HG03571 (cell line): ENCODE results near the gene ECE1.
A peak's percentile ranks its signal among the peaks of the same experiment; 100 is the strongest.

Experiments
- ATAC-seq: cut with Tn5 transposase; IDR thresholded peaks from one replicate; pipeline ENCODE4 v1.9.1; 2021; ENCODE audit not compliant: unreplicated experiment

The ECE1 gene

DNA sequence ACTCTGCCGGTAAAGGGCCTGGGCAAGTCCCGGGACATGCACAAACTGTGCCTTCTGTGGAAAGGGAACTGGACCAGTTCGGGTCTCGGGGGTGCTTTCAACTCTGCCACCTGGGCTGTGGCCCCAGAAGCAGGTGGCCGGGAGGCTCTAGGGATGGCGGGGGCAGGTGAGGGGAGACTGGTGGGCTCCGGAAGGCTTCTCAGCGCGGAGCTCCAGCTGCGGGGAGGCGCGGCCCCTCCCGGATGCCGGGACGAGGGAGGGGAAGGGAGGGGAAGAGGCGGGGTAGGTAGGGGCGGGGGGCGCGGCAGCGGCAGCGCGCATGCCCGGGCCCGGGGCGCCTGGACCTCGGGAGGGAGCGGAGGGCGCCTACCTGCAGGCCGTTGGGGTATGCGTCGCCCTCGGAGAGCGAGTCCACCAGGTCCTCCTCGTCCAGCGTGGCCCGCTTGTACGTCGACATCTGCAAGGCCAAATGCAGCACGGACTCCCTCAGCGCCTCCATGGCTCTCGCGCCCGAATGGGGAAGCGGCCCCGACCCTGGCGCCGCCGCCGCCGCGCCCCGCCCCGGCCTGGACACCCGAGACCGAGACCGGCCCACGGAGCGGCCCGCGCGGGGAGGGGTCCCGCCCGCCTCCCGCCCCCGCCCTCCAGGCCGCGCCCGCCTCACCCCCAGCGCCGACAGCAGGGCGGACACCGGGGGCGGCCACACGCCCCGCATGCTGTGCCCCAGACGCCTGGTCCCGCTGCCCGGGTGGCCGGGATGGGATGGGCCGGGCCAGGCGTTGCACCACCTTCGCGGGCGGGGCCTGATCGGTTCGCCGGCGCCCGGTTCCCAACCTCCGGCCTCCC is at the start of gene ECE1:
Gene ECE1, minus strand, starts transcription at position 764 of the 846 bp plus-strand sequence. Its CDS starts 49 bp downstream, at position 715.
- ATAC-seq, result no peak

DNA sequence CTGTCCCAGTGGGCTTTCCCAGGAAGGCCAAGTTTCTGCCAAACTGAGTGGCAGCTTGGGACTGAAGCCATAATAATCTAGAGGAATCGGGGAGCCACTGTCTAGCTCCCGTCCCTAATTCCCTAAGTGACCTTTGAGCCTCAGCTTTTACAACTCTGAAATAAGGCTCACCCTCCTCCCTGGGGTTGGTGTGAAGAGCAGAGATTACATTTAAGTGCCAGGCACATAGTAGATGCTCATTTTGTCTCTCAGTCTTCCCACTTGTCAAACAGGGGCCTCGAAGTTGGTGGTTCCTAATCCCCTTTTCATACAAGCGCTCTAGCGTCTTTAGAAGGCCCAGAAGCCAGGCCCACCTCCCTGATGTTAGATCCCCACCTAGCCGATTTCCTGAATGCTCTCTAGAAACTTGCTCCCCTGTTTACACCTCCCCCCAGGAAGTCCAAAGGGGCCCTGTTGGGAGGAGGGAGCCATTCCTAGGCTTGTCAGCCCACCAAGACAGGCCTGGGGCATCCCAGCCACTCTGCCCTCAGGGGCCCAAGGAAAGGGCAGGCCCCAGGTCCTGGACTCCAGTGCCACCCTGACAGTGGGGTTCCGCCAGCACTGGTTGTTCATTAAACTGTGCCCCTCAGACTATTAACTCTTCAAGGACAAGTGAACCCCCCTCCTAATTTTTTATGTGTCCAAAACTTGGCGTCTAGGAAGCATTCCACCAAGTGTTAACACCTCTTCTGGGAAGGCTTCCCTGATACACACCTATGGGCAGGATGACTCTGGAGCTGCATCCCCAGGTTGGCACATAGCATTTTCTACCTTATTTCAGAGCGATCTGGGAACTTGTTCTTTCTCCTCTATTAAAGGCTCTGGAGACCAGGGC is 49.3 kb upstream of the ECE1 start:
- ATAC-seq, result no peak

- no peak for ATAC-seq
These were observed 48.5 kb upstream of the ECE1 start for GRCh38 chr1:21338573-21339355.

DNA sequence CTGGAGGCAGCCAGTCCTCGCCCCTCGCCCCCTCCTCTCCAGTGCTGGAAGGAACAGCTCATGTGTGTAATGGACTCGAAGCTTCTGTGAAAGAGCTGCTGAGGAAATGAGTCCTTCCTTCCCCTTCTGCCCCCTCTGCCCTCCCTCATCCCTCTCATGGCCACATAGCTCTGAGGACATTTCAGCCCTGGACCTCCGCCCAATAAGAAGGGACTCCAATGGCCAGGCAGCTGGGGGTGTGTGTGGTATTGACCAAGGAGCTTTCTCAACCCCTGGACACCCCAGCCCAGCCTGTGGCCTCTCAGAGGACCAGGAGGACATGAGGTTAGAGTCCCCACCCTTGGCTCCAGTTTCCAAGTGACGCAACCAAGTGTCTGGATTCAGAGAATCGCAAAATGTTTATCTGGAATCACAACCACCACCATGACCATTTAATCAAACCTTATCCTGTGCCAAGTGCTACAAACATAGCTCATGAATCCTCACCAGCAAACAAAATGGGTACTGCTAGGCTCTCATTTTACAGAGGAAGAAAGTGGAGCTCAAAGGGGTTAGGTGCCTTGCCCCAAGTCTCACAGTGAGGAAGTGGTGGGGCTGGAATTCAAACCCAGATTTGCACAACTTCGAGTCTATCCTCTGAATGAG is 47.8 kb upstream of the ECE1 start:
- ATAC-seq, result no peak

DNA sequence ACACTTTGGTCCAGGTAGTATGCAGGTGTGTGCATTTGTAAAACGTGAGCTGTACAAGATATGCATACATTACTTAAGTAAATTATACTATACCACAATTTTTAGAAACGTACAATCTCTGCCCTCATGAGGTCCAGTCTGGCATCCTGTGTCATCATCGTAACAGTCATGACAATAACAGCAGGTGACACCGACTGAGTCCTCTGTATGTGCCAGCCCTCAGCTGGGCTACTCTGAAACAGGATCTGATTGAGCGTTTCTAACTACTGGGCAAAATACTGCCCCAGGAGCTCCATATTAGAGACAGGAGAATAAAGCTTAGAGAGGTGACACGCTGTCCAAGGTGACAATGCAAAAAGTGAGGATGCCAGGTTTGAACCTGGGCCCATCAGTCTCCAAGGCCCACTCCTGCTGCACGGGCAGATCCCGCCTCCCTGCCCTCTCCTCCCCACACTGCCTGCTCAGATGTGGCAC is 47.2 kb upstream of the ECE1 start:
- no peak for ATAC-seq

DNA sequence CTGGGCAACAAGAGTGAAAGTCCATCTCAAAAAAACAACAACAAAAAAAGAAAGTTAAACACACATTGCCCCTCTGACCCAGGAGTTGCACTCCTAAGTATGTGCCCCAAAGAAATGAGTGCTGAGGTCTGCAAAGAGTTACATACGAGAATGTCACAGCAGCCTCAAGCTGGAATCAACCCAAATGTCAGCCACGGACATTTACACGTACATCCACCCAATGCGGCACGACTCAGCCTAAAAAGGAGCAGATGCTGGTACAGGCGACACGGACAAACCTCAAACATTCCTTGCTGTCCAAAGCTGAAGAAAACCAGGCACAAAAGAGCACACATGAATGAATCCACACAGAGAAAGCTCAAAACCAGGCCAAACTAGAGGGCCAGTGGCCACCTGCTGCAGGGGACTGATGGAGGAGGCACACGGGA is 46.8 kb upstream of the ECE1 start:
- ATAC-seq, result no peak

GRCh38 chr1:21335750-21336224 is 45.5 kb upstream of the ECE1 start:
- no peak for ATAC-seq

- ATAC-seq, result no peak
These were observed 44.9 kb upstream of the ECE1 start for GRCh38 chr1:21335088-21335691.

DNA sequence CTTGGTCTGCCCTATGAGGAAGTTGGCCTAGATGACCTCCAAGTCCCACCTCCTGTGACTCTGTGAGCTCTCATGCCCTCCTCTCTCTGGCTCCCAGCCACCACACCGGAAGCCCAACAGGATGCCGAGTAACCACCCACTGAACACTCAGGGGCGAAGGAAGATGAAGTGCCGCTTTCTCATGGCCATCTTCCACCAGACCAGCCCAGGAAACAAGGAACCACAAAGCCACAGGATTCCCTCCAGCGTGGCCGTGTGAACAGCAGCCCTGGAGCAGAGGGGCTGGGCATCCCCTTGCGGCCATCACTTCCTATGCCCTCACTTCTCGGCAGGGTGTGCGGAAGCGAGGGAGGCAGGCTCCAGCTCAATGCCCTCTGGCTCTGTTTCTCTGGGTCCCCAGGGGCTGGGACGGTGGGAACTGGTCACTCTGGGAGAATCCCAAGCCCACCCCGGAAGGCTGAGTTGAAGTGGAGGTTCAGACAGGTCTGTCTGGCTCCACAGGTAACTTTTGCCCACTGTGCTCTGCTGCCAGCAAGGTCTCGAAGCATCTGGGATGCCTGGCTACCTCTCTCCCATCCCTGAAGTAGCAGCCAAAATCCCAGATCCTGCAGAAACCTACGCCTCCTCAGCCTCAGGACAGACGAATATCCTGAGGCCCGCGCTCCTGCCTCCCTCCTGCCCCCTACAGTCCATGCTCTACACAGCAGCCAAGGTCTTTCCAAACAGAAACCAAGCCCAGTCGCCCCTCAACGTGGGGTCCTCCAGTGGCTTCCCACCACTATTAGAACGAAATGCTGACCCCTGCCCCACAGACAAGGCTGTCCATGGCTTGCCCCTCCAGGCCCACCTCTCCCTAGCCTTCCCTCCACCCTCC is 44.2 kb upstream of the ECE1 start:
- ATAC-seq, result peak; percentile 77

DNA sequence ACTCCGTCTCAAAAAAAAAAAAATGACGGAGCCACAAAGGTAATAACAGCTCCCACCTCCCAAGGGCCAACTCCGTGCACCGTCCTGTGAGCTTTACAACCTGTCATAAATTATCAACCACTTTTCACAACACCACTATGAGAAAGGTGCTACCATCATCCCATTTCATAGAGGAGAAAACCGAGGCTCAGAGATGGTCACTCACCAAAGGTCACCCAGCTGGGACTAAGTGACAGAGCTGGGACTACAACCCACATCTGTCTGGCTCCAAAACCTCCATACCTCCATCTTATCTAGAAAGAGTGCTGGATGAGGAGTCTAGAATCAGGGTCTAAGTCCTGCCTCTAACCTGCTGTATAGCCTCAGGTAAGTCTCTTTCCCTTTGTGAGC is 43.6 kb upstream of the ECE1 start:
- no peak for ATAC-seq

- no peak for ATAC-seq
These were observed 42.5 kb upstream of the ECE1 start for GRCh38 chr1:21332554-21333311.

DNA sequence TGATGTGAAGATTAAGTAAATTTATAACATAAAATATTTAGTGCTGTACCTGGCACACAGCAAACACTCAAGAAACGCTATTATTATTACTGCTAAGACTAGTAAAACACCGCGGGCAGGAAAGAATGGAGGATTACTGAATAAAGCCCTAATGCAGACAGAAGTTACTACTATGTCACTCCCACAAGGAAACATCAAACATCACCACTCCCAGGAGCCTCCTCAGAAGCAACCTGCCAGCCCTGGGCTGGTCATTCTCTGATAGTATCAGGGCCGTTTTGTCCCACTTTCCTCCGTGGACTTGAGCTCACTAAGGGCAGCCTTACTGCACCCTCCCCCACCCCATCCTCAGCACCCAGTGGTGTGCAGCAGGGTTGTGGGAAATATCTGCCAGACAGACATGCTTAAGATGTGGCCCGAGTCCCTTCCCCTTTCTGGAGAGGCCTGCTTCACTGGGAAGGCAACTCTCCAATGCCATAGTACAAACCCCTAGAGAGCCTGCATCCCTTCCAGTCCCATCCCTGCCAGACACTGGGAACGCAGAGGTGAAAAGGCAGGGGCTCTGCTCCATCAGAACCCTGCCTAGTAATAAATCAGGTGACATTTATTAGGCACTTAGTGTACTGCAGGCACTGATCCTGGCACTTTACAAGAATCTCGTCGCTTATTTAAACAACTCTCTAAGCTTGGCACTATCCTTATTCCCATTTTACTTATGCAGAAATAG is 41.7 kb upstream of the ECE1 start:
- no peak for ATAC-seq

DNA sequence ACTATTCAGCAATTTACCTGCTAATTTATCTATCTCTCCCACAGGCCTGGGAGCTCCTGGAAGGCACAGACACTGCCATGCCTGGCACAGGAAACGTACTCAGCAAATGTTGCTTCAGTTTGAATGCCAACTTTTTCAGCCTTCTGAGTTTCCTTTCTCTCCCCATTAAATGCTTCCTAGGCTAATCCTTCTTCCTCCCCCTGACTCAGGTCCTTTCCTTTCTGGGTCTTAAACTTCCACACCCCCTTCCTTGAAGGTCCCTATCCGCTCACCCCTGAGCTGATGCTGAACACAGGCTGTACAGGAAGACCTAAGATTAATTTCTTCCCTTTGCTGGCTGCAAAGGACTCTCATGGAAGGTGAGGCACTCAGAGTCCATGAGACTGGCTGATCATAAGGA is 40.3 kb upstream of the ECE1 start:
- no peak for ATAC-seq

- ATAC-seq, result no peak
These were observed 39.1 kb upstream of the ECE1 start for GRCh38 chr1:21329209-21329844.

GRCh38 chr1:21327566-21328323 is 37.5 kb upstream of the ECE1 start:
- no peak for ATAC-seq

DNA sequence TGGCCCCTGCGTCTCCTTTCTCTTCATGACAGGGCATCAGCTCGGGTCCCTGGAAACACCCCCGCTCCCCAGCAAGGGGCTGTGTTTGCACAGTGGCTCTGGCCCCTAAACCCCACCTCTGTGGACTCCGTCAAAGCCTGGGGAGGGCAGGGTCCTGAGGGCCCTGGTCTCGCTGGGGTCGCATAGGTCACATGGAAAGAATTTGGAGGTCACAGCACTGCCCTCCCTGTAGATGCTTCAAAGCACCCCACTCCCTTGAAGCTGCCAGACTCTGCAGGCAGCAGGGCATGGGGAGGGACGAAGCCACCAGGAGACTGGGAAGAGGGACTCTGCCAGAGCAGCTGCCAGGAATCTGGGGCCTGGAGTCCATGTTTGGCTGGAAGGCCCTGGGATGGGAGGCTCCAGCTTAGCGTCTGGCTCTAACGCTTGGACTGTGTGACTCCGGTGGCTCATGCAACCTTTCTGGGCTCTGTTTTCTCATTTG is 36.6 kb upstream of the ECE1 start:
- no peak for ATAC-seq
